MM.1S (cell line): ENCODE measurements around the gene DDTL.
"Not testable (repeated sequence)": the region's sequence is repeated elsewhere in the genome, so short reads cannot be mapped to it uniquely, and the experiment has no call there.

ENCODE experiments used
- DNase-seq: peaks from one replicate; pipeline ENCODE4 v3.0.0-alpha.2; 2015
- H2AFZ ChIP-seq: fragments of 300-600 bp; sonication (generic); 2 replicates; pipeline ENCODE4 v1.6.0; 2016; ENCODE audit warnings: antibody characterized with exemption, low read length
- H3F3A ChIP-seq: fragments of 300-600 bp; sonication (generic); 2 replicates; pipeline ENCODE4 v1.6.1; 2016; ENCODE audit warnings: mild to moderate bottlenecking, antibody characterized with exemption, low read length, moderate library complexity, mixed read lengths; ENCODE audit not compliant: insufficient read depth
- H3K27ac ChIP-seq: fragments of 300-600 bp; sonication (generic); 2 replicates; pipeline ENCODE4 v1.5.1; 2016; ENCODE audit warnings: mild to moderate bottlenecking, low read length
- H3K27me3 ChIP-seq: fragments of 300-600 bp; sonication (generic); replicated peaks from 2 replicates; pipeline ENCODE4 v1.6.0; 2016; ENCODE audit warnings: low read length; ENCODE audit not compliant: insufficient read depth
- H3K36me3 ChIP-seq: fragments of 300-600 bp; sonication (generic); replicated peaks from 2 replicates; pipeline ENCODE4 v1.6.1; 2016; ENCODE audit warnings: mild to moderate bottlenecking, low read length, mixed read lengths; ENCODE audit not compliant: insufficient read depth
- H3K4me1 ChIP-seq: fragments of 300-600 bp; sonication (generic); 2 replicates; pipeline ENCODE4 v1.6.1; 2016; ENCODE audit warnings: low read length, mixed read lengths
- H3K4me2 ChIP-seq: fragments of 300-600 bp; sonication (generic); 2 replicates; pipeline ENCODE4 v1.6.0; 2016; ENCODE audit warnings: low read depth, low read length
- H3K4me3 ChIP-seq: fragments of 300-600 bp; sonication (generic); 2 replicates; pipeline ENCODE4 v1.5.1; 2016; ENCODE audit warnings: low read length, mixed read lengths
- H3K79me2 ChIP-seq: fragments of 300-600 bp; sonication (generic); 2 replicates; pipeline ENCODE4 v1.6.1; 2016; ENCODE audit warnings: mixed run types, low read length, mixed read lengths
- H3K9ac ChIP-seq: fragments of 300-600 bp; sonication (generic); 2 replicates; pipeline ENCODE4 v1.6.1; 2016; ENCODE audit warnings: low read length, mixed read lengths
- H3K9me2 ChIP-seq: fragments of 300-600 bp; sonication (generic); replicated peaks from 2 replicates; pipeline ENCODE4 v1.6.1; 2016; ENCODE audit warnings: mild to moderate bottlenecking, low read length, mixed read lengths; ENCODE audit not compliant: insufficient read depth
- H3K9me3 ChIP-seq: fragments of 300-600 bp; sonication (generic); replicated peaks from 2 replicates; pipeline ENCODE4 v1.6.1; 2016; ENCODE audit warnings: mild to moderate bottlenecking, low read length, mixed read lengths; ENCODE audit not compliant: insufficient read depth
- H4K20me1 ChIP-seq: fragments of 300-600 bp; sonication (generic); 2 replicates; pipeline ENCODE4 v1.6.1; 2016; ENCODE audit warnings: mild to moderate bottlenecking, low read length, moderate library complexity, mixed read lengths; ENCODE audit not compliant: insufficient read depth
- CTCF ChIP-seq: fragments of 300-600 bp; sonication (generic); IDR thresholded peaks from 2 replicates; pipeline ENCODE4 v1.5.1; 2016; ENCODE audit warnings: antibody characterized with exemption, low read length, mixed read lengths

Gene DDTL

GRCh38 chr22:23954193-23954990 lies 12.3 kb upstream of the DDTL start:
- H3K4me2 ChIP-seq, H3K27ac ChIP-seq, H3K4me1 ChIP-seq, H4K20me1 ChIP-seq, H3K36me3 ChIP-seq, H3K27me3 ChIP-seq, H3K9me3 ChIP-seq, H2AFZ ChIP-seq, H3F3A ChIP-seq, H3K9me2 ChIP-seq, H3K79me2 ChIP-seq, H3K4me3 ChIP-seq, H3K9ac ChIP-seq, DNase-seq: not testable (repeated sequence)

GRCh38 chr22:23954991-23955305 lies 11.7 kb upstream of the DDTL start:
- not testable (repeated sequence) for H3K36me3 ChIP-seq, H3K9me3 ChIP-seq, H3K4me1 ChIP-seq, H3K27me3 ChIP-seq, H3K4me2 ChIP-seq, H3K79me2 ChIP-seq, H2AFZ ChIP-seq, H4K20me1 ChIP-seq, DNase-seq, H3K27ac ChIP-seq, H3K9ac ChIP-seq, H3F3A ChIP-seq, H3K9me2 ChIP-seq, H3K4me3 ChIP-seq

GRCh38 chr22:23955886-23956285 lies 10.8 kb upstream of the DDTL start:
- H3K4me1 ChIP-seq, H4K20me1 ChIP-seq, DNase-seq, H3K27me3 ChIP-seq, H3K9me2 ChIP-seq, H3K4me3 ChIP-seq, H3K36me3 ChIP-seq, H3K9me3 ChIP-seq, H3K4me2 ChIP-seq, H3K79me2 ChIP-seq, H3K27ac ChIP-seq, H2AFZ ChIP-seq, H3F3A ChIP-seq, H3K9ac ChIP-seq: not testable (repeated sequence)

- not testable (repeated sequence) for H3K9ac ChIP-seq, H3F3A ChIP-seq, H3K4me2 ChIP-seq, H3K9me3 ChIP-seq, H4K20me1 ChIP-seq, H3K27me3 ChIP-seq, H3K27ac ChIP-seq, H2AFZ ChIP-seq, H3K9me2 ChIP-seq, H3K79me2 ChIP-seq, H3K4me3 ChIP-seq, H3K36me3 ChIP-seq, H3K4me1 ChIP-seq
- peak; percentile 60 for DNase-seq
- TF ChIP-seq CTCF = peak; percentile 58
Measured at GRCh38 chr22:23956301-23956900, 10.3 kb upstream of the DDTL start.

- not testable (repeated sequence) for H3K27me3 ChIP-seq, H3K36me3 ChIP-seq, H3K4me3 ChIP-seq, H2AFZ ChIP-seq, H4K20me1 ChIP-seq, H3K9me2 ChIP-seq, H3K4me1 ChIP-seq, H3K9ac ChIP-seq, H3K4me2 ChIP-seq, DNase-seq, H3F3A ChIP-seq, H3K9me3 ChIP-seq, H3K27ac ChIP-seq, H3K79me2 ChIP-seq
Measured at GRCh38 chr22:23961084-23961771, 5.5 kb upstream of the DDTL start, which contains the start of gene GSTT2B. Gene GSTT2B, minus strand, starts transcription at chr22:23961195. Its CDS starts 64 bp downstream, at chr22:23961131.

- not testable (repeated sequence) for H3K9me2 ChIP-seq, H3K9me3 ChIP-seq, H3K4me2 ChIP-seq, H3K4me3 ChIP-seq, H3K27ac ChIP-seq, H3F3A ChIP-seq, H3K4me1 ChIP-seq, H3K9ac ChIP-seq, H3K27me3 ChIP-seq, H3K36me3 ChIP-seq, H2AFZ ChIP-seq, DNase-seq, H4K20me1 ChIP-seq
- H3K79me2 ChIP-seq = peaks cover 21% of the 10 kb centered on the region
Measured at GRCh38 chr22:23966094-23966493, 594 bp upstream of the DDTL start.
